NCI-H1417 treated with DMSO at 0.1 percent for 48 hours (cell line): ENCODE data around the gene IGFLR1.

Source experiments
- DNase-seq: peaks from one replicate; lab custom pipeline; 2025; lab: John Stamatoyannopoulos, UW

The IGFLR1 gene

GRCh38 chr19:35742121-35742724 lies at the start of gene IGFLR1:
TSS of gene IGFLR1 (minus strand) at chr19:35742452. CDS start at chr19:35741180, 1,272 bp downstream.
- no peak for DNase-seq

- no peak for DNase-seq
Observed at GRCh38 chr19:35791814-35792279, 49.6 kb upstream of the IGFLR1 start.

GRCh38 chr19:35790981-35791813 lies 48.9 kb upstream of the IGFLR1 start:
- DNase-seq, result no peak

- no peak for DNase-seq
Observed at GRCh38 chr19:35789978-35790944, 48.0 kb upstream of the IGFLR1 start.

- DNase-seq, result no peak
Observed at GRCh38 chr19:35789195-35789977, 47.1 kb upstream of the IGFLR1 start.

GRCh38 chr19:35788205-35788960 lies 46.1 kb upstream of the IGFLR1 start:
- DNase-seq, result no peak

- no peak for DNase-seq
Observed at GRCh38 chr19:35787227-35787799, 45.1 kb upstream of the IGFLR1 start.

- DNase-seq, result no peak
Observed at GRCh38 chr19:35786299-35787160, 44.3 kb upstream of the IGFLR1 start.

GRCh38 chr19:35785339-35785627 lies 43.0 kb upstream of the IGFLR1 start:
- no peak for DNase-seq

GRCh38 chr19:35784503-35785338 lies 42.5 kb upstream of the IGFLR1 start:
- DNase-seq, result no peak

GRCh38 chr19:35783469-35784434 lies 41.5 kb upstream of the IGFLR1 start:
- no peak for DNase-seq

- no peak for DNase-seq
Observed at GRCh38 chr19:35782589-35782988, 40.3 kb upstream of the IGFLR1 start.

GRCh38 chr19:35781650-35782049 lies 39.4 kb upstream of the IGFLR1 start:
- no peak for DNase-seq

GRCh38 chr19:35780717-35781116 lies 38.5 kb upstream of the IGFLR1 start:
- DNase-seq, result no peak

- no peak for DNase-seq
Observed at GRCh38 chr19:35780058-35780457, 37.8 kb upstream of the IGFLR1 start.

GRCh38 chr19:35779033-35779432 lies 36.8 kb upstream of the IGFLR1 start:
- no peak for DNase-seq

- no peak for DNase-seq
Observed at GRCh38 chr19:35777961-35778360, 35.7 kb upstream of the IGFLR1 start.
